ENCODE results near the gene GTF3C2.

DNA sequence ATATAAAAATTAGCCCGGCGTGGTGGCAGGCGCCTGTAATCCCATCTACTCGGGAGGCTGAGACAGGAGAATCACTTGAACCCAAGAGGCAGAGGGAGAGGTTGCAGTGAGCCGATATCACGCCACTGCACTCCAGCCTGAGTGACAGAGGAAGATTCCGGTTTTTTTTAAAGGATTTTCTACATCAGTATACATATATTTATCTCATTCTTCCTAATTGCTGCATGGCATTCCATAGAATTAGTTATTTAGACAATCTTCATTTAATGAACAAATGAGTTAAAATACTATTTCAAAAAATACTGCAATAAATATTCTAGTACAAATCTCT is 2.0 kb downstream of the GTF3C2 start:
- TF ChIP-seq, protein P1, sequence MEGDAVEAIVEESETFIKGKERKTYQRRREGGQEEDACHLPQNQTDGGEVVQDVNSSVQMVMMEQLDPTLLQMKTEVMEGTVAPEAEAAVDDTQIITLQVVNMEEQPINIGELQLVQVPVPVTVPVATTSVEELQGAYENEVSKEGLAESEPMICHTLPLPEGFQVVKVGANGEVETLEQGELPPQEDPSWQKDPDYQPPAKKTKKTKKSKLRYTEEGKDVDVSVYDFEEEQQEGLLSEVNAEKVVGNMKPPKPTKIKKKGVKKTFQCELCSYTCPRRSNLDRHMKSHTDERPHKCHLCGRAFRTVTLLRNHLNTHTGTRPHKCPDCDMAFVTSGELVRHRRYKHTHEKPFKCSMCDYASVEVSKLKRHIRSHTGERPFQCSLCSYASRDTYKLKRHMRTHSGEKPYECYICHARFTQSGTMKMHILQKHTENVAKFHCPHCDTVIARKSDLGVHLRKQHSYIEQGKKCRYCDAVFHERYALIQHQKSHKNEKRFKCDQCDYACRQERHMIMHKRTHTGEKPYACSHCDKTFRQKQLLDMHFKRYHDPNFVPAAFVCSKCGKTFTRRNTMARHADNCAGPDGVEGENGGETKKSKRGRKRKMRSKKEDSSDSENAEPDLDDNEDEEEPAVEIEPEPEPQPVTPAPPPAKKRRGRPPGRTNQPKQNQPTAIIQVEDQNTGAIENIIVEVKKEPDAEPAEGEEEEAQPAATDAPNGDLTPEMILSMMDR (conservative IDR thresholded peaks at IDR 0.05; ENCODE audit: low read depth, low read length) = no peak
- TF ChIP-seq USF2 (IDR thresholded peaks at IDR 0.05; ENCODE audit: low read depth, low read length) = no peak
- TF ChIP-seq, protein P2, sequence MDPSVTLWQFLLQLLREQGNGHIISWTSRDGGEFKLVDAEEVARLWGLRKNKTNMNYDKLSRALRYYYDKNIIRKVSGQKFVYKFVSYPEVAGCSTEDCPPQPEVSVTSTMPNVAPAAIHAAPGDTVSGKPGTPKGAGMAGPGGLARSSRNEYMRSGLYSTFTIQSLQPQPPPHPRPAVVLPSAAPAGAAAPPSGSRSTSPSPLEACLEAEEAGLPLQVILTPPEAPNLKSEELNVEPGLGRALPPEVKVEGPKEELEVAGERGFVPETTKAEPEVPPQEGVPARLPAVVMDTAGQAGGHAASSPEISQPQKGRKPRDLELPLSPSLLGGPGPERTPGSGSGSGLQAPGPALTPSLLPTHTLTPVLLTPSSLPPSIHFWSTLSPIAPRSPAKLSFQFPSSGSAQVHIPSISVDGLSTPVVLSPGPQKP (IDR thresholded peaks at IDR 0.05; ENCODE audit: borderline replicate concordance, low read depth, low read length) = no peak
- no peak for TF ChIP-seq POLR2A (IDR thresholded peaks at IDR 0.05; ENCODE audit: low read depth, low read length)
- TF ChIP-seq RCOR1 (IDR thresholded peaks at IDR 0.05; ENCODE audit: insufficient replicate concordance, low read length) = no peak
- no peak for TF ChIP-seq CEBPB (IDR thresholded peaks at IDR 0.05; ENCODE audit: low read depth, low read length)
- no peak for TF ChIP-seq NFE2L2 (IDR thresholded peaks at IDR 0.05; ENCODE audit: low read depth, low read length)
- TF ChIP-seq MXI1 (IDR thresholded peaks at IDR 0.05; ENCODE audit: borderline replicate concordance, low read depth, low read length) = no peak
- no peak for TF ChIP-seq FOS (IDR thresholded peaks at IDR 0.05; ENCODE audit: low read depth, low read length)
- TF ChIP-seq MAFK (IDR thresholded peaks at IDR 0.05; ENCODE audit: low read depth, low read length) = no peak
- no peak for TF ChIP-seq CHD1 (IDR thresholded peaks at IDR 0.05; ENCODE audit: low read depth, low read length)
- TF ChIP-seq SMC3 (IDR thresholded peaks at IDR 0.05; ENCODE audit: low read depth, low read length) = no peak

Measured in IMR-90 (cell line).